Thoracic aorta (tissue), 2 donors: ENCODE data around the gene SOX18. TPM values are rescaled to one million over a fixed set of nuclear protein-coding genes. Genes with fewer than 3 reads are reported as not detected.

Experiments used
- ATAC-seq: fragments of 150-250 bp; one replicate; pipeline ENCODE4 v1.8.0; 2017; ENCODE audit warnings: low read depth; ENCODE audit not compliant: insufficient number of reproducible peaks, low FRiP score
- DNase-seq: peaks from one replicate; pipeline ENCODE4 v3.0.0-alpha.2; 2020; ENCODE audit warnings: low spot score
- H3K27ac ChIP-seq, 2 donors: fragments of 200-600 bp; sonication (generic); 1 replicate in 1 of 2; 2 replicates in 1 of 2; pipeline ENCODE4 v1.5.1; 2016; ENCODE audit warnings: mild to moderate bottlenecking in 2 of 2, moderate library complexity in 2 of 2
- H3K27me3 ChIP-seq: fragments of 200-600 bp; sonication (generic); replicated peaks from 2 replicates; pipeline ENCODE4 v1.6.0; 2016; ENCODE audit warnings: mild to moderate bottlenecking; ENCODE audit not compliant: insufficient read depth
- H3K36me3 ChIP-seq: fragments of 200-600 bp; sonication (generic); one replicate; pipeline ENCODE4 v1.5.1; 2016
- H3K4me1 ChIP-seq, 2 donors: fragments of 200-600 bp; sonication (generic); 1 replicate in 1 of 2; 2 replicates in 1 of 2; pipeline versions ENCODE4 v1.5.1 to v1.6.0; 2016; ENCODE audit warnings: low read depth in 2 of 2, mild to moderate bottlenecking in 1 of 2; ENCODE audit not compliant: control insufficient read depth in 1 of 2
- H3K4me3 ChIP-seq: fragments of 200-600 bp; sonication (generic); 2 replicates; pipeline ENCODE4 v1.5.1; 2016; ENCODE audit warnings: mild to moderate bottlenecking
- H3K9me3 ChIP-seq: fragments of 200-600 bp; sonication (generic); 2 replicates; pipeline ENCODE4 v1.5.1; 2016
- total RNA-seq, 2 donors: library from RNA; depleted of rRNA; stranded (reverse); fragments of >200 nt; gene quantifications; one replicate each; pipeline versions ENCODE4 v1.1.0 to v1.2.3, GENCODE V29; 2016
- TF ChIP-seq, protein P1 (sequence below): fragments of 200-600 bp; sonication (generic); IDR thresholded peaks from one replicate; pipeline ENCODE4 v1.5.1; 2019; ENCODE audit warnings: antibody characterized with exemption

Gene SOX18
- total RNA-seq, 2 donors from 2014 or later: 4.2 to 15.3 TPM

DNA sequence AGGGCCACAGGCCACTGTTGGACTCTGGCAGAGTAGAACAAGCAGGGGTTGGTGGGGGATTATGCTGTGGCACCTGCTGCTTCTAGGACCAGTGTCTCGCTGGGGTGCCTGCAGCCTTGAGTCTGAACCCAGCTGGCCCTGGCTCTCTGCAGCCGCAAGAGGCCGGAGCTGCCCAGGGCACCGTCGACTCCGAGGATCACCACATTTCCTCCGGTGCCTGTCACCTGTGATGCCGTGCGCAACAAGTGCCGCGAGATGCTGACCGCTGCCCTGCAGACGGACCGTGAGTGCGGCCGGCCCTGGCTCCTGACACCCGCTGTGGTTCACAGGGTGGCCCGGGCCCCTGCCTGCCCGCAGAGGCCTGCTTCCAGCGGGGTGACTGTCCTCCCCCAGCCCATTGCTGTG, 19.8 kb upstream of the SOX18 start:
- peaks cover 8 to 11% of the 10 kb centered on the region in 2 donors for H3K4me1 ChIP-seq
- DNase-seq (no peak), ATAC-seq (no peak)
- no peaks in the 10 kb centered on the region for H3K9me3 ChIP-seq
- no peak overlapping the region for H3K4me3 ChIP-seq
- TF ChIP-seq, protein P1, sequence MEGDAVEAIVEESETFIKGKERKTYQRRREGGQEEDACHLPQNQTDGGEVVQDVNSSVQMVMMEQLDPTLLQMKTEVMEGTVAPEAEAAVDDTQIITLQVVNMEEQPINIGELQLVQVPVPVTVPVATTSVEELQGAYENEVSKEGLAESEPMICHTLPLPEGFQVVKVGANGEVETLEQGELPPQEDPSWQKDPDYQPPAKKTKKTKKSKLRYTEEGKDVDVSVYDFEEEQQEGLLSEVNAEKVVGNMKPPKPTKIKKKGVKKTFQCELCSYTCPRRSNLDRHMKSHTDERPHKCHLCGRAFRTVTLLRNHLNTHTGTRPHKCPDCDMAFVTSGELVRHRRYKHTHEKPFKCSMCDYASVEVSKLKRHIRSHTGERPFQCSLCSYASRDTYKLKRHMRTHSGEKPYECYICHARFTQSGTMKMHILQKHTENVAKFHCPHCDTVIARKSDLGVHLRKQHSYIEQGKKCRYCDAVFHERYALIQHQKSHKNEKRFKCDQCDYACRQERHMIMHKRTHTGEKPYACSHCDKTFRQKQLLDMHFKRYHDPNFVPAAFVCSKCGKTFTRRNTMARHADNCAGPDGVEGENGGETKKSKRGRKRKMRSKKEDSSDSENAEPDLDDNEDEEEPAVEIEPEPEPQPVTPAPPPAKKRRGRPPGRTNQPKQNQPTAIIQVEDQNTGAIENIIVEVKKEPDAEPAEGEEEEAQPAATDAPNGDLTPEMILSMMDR: no peak
- peaks cover 24% of the 10 kb centered on the region for H3K36me3 ChIP-seq
- H3K27ac ChIP-seq: no peak overlapping the region
- no peaks in the 10 kb centered on the region for H3K27me3 ChIP-seq

DNA sequence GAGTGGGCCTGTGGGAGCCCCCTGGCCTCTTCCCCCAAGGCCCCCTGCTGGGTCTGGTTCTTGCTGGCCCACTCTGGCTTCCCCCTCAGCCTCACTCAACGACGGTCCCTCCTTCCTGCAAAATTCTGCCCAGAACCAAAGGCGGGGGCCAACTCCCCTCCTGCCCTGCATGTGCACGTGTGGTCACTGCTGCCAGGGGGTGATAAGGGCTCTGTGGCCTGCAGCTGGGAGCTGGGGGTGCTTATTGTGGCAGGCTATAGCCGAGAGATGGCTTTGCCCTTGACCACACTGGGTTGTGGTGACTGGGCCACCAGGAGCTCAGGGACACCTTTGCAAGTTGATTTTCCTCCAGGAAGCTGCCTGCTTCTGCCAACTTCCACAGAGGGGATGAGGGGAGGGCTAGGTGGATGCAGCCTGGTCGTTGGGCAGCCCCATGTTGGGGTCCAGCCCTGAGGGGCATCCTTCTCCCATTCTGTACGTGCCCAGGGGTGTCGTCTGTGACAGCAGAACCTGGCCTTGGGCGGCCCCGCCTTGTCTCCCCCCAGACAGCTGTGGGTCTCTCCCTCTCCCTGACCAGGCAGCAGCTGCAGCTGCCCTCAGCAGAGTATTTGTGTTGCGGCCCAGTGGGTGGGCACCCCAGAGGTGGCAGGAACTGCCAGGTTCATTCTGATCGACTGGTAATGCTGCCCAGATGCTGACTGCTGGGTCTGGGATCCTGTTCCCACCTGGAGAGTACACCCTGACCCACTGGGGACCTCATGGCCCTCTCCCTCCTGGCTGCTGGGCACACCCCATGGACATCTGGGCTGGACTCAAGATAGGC, 19.2 kb upstream of the SOX18 start:
- Histone ChIP-seq H3K4me3 (no peak overlapping the region), H3K36me3 (peaks cover 24% of the 10 kb centered on the region), H3K27me3 (no peaks in the 10 kb centered on the region), H3K4me1 (peaks cover 14 to 17% of the 10 kb centered on the region in 2 donors), H3K9me3 (no peaks in the 10 kb centered on the region), H3K27ac (no peak overlapping the region)
- DNase-seq (no peak), ATAC-seq (no peak)
- TF ChIP-seq, protein P1: no peak

DNA sequence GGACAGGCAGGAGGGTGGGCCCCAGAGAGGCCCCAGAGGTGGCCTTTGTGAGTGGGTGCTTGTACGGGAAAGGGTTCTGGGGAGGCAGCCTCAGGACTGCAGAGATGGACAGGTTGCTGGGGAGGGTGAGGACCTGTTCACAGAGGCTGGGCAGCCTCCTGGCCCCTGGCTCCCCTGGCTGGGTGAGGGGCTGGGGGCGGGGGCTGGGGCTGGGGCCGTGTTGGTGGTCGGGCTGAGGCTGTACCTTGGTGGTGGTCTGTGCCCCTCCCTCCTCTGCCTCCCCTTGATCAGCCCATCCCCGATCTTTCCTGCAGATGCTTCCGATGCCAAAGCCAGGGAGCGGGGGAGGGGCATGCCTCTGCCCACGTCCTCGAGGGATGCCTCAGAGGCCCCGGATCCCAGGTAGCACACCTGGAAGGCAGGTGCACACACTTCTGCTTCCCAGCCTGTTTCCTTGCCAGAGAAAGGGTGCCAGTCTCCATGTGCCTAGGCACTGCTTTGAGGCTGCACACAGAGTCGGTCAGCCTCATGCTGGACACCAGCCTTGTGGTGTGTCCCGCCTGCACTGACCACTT, 18.4 kb upstream of the SOX18 start:
- no peak for DNase-seq
- Histone ChIP-seq H3K4me1 (peaks cover 14 to 17% of the 10 kb centered on the region in 2 donors), H3K9me3 (no peaks in the 10 kb centered on the region), H3K36me3 (peaks cover 16% of the 10 kb centered on the region), H3K27me3 (no peaks in the 10 kb centered on the region), H3K27ac (no peak overlapping the region), H3K4me3 (no peak overlapping the region)
- ATAC-seq: no peak
- TF ChIP-seq, protein P1: no peak

DNA sequence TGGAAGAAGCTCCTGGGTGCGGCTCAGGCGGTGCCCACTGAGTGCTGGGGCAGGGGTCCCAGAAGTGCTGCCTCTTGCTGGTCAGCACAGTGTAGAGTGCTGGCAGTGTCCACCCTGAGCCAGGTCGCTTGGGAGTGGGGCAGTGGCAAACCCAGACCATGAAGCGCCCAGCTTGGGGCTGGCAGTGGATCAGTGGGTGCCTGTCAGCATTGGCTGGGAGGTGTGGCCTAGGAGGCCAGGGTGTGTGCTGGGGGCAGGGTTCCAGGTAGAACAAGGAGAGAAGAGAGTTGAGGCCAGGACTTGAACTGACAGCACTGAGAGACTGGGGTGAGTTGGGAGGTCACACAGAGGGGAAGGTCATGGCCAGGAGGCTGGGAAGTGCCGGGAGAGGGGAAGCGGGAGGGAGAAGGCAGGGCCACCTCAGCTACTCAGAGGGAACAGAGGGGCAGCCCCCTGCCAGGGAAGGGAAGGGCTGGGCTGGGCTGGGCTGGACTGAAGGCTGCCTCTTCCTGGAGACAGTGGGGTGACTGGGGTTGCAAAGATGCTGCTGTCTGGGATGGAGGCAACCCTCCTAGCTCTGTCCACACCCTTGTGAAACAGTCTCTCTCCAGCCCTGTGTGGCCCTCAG, 17.7 kb upstream of the SOX18 start:
- Histone ChIP-seq H3K27me3 (no peaks in the 10 kb centered on the region), H3K4me3 (no peak overlapping the region), H3K27ac (no peak overlapping the region), H3K9me3 (no peaks in the 10 kb centered on the region), H3K36me3 (peaks cover 13% of the 10 kb centered on the region), H3K4me1 (peaks cover 18 to 23% of the 10 kb centered on the region in 2 donors)
- DNase-seq (no peak), ATAC-seq (no peak)
- TF ChIP-seq, protein P1: no peak

DNA sequence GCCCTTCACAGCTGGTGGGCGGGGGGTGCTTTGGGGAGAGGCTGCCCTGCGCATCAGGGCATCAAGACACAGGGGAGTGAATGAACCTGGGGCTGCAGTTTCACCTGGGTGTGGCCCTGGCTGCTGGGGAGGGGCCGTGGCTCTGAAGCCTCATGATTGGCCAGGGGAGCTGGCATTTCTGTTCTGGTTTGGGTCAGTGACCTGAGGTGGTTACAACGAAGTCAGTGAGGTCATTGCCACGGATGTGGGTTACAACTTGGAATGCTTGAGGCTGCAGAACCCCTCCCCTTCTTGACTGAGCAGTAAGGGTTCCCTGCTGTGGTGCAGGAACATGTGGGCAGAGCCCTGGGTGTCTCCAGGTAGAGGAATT, 16.5 kb upstream of the SOX18 start:
- H3K36me3 ChIP-seq: peaks cover 7% of the 10 kb centered on the region
- H3K4me1 ChIP-seq: peaks cover 18 to 24% of the 10 kb centered on the region in 2 donors
- ATAC-seq (no peak), DNase-seq (no peak)
- H3K27me3 ChIP-seq: no peaks in the 10 kb centered on the region
- no peak overlapping the region for H3K4me3 ChIP-seq
- no peak overlapping the region for H3K27ac ChIP-seq
- no peaks in the 10 kb centered on the region for H3K9me3 ChIP-seq
- TF ChIP-seq, protein P1: no peak
